ENCODE measurements around the gene ADRM1. TPM values are rescaled to one million over a fixed set of nuclear protein-coding genes. Genes with fewer than 3 reads are reported as not detected.

Gene ADRM1
- total RNA-seq, 1 donor from 2014 or later: 125 TPM

DNA sequence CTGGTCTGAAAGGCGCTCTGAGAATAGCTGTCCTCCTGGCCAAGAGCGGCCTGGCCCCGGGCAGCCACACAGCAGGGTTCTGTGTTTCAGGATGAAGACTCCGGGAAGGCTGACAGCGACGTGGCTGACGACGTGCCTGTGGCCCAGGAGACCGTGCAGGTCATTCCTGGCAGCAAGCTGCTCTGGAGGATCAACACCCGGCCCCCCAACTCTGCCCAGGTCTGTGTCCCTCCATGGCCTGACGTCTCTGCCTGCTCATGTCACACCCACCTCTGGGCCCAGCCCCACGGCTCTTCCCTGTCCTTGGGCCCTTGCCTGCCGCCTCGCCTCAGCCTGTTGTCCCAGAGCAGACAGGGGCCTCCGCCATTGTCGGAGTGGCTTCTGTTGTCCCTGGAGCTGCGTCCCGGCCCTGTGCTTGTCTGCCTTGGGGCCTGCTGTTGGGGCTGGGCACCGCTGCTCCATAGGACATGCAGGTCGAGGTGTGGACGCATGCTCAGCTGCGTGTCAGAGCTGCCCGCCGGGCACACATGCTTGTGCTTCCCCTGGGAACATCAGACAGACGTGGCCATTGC is 16.2 kb upstream of the ADRM1 start:
- H3K36me3 ChIP-seq (ENCODE audit: insufficient read depth, low read length): peaks cover 16% of the 10 kb centered on the region

DNA sequence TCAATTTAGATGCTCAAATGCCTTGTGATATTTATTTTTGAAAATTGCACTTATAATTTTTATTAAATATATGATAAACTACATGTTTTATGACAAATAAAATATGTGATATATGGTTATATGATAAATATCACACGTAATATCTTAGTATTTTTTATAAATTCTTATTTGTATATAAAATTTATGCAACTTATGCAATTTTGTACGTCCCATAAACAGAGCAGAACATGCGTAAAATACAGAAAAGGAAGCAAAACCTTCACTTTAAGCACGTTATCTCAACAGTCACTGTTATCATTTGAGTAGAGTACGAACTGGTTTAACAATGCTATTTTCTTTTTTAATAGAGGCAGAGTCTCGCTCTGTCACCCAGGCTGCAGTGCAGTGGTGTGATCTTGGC is 15.7 kb upstream of the ADRM1 start:
- Histone ChIP-seq H3K9ac (ENCODE audit: low read length) (no peak overlapping the region), H3K9me3 (ENCODE audit: insufficient read depth, low read depth, low read length) (no peaks in the 10 kb centered on the region), H3K36me3 (ENCODE audit: insufficient read depth, low read length) (peaks cover 14% of the 10 kb centered on the region), H3K4me1 (ENCODE audit: insufficient read depth, low read length) (no peaks in the 10 kb centered on the region), H3K4me2 (ENCODE audit: low read length) (no peak overlapping the region), H2AFZ (ENCODE audit: low read depth, low read length) (no peak overlapping the region), H3K27me3 (ENCODE audit: insufficient read depth, low read length) (no peaks in the 10 kb centered on the region), H3K27ac (ENCODE audit: low read depth, low read length) (no peak overlapping the region), H4K20me1 (ENCODE audit: insufficient read depth, low read length) (peaks cover 7% of the 10 kb centered on the region), H3K4me3 (ENCODE audit: insufficient read depth, low read depth, low read length) (no peak overlapping the region), H3K79me2 (ENCODE audit: insufficient read depth, low read length) (no peaks in the 10 kb centered on the region)
- H3K27ac Mint-ChIP-seq (ENCODE audit: unreplicated experiment): no peak overlapping the region
- peaks cover 15% of the 10 kb centered on the region for H3K36me3 Mint-ChIP-seq (ENCODE audit: low read depth, unreplicated experiment)
- no peak overlapping the region for H3K4me3 Mint-ChIP-seq (ENCODE audit: unreplicated experiment)
- H3K9me3 Mint-ChIP-seq (ENCODE audit: unreplicated experiment): no peaks in the 10 kb centered on the region
- H3K4me1 Mint-ChIP-seq (ENCODE audit: low read depth, unreplicated experiment): no peaks in the 10 kb centered on the region
- DNase-seq (ENCODE audit: low read depth) (no peak), FAIRE-seq (no peak)
- no peaks in the 10 kb centered on the region for H3K27me3 Mint-ChIP-seq (ENCODE audit: low read depth, unreplicated experiment)
- TF ChIP-seq, protein P1, sequence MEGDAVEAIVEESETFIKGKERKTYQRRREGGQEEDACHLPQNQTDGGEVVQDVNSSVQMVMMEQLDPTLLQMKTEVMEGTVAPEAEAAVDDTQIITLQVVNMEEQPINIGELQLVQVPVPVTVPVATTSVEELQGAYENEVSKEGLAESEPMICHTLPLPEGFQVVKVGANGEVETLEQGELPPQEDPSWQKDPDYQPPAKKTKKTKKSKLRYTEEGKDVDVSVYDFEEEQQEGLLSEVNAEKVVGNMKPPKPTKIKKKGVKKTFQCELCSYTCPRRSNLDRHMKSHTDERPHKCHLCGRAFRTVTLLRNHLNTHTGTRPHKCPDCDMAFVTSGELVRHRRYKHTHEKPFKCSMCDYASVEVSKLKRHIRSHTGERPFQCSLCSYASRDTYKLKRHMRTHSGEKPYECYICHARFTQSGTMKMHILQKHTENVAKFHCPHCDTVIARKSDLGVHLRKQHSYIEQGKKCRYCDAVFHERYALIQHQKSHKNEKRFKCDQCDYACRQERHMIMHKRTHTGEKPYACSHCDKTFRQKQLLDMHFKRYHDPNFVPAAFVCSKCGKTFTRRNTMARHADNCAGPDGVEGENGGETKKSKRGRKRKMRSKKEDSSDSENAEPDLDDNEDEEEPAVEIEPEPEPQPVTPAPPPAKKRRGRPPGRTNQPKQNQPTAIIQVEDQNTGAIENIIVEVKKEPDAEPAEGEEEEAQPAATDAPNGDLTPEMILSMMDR (IDR thresholded peaks at IDR 0.05; ENCODE audit: insufficient read depth, low read depth, low read length): no peak
- no peak for TF ChIP-seq EZH2 (IDR thresholded peaks at IDR 0.05; ENCODE audit: insufficient read depth, low read length)

More for the DNA sequence above, 16.2 kb upstream of the ADRM1 start:
- Histone ChIP-seq H2AFZ (ENCODE audit: low read depth, low read length) (no peak overlapping the region), H3K4me3 (ENCODE audit: insufficient read depth, low read depth, low read length) (no peak overlapping the region), H3K4me1 (ENCODE audit: insufficient read depth, low read length) (no peaks in the 10 kb centered on the region), H4K20me1 (ENCODE audit: insufficient read depth, low read length) (peaks cover 7% of the 10 kb centered on the region), H3K9ac (ENCODE audit: low read length) (no peak overlapping the region), H3K27me3 (ENCODE audit: insufficient read depth, low read length) (no peaks in the 10 kb centered on the region), H3K79me2 (ENCODE audit: insufficient read depth, low read length) (no peaks in the 10 kb centered on the region), H3K4me2 (ENCODE audit: low read length) (no peak overlapping the region), H3K27ac (ENCODE audit: low read depth, low read length) (no peak overlapping the region), H3K9me3 (ENCODE audit: insufficient read depth, low read depth, low read length) (no peaks in the 10 kb centered on the region)
- H3K27me3 Mint-ChIP-seq (ENCODE audit: low read depth, unreplicated experiment): no peaks in the 10 kb centered on the region
- H3K27ac Mint-ChIP-seq (ENCODE audit: unreplicated experiment): no peak overlapping the region
- no peaks in the 10 kb centered on the region for H3K9me3 Mint-ChIP-seq (ENCODE audit: unreplicated experiment)
- FAIRE-seq: no peak
- TF ChIP-seq, protein P1 (IDR thresholded peaks at IDR 0.05; ENCODE audit: insufficient read depth, low read depth, low read length): no peak
- no peak for TF ChIP-seq EZH2 (IDR thresholded peaks at IDR 0.05; ENCODE audit: insufficient read depth, low read length)
- no peak for DNase-seq (ENCODE audit: low read depth)
- no peak overlapping the region for H3K4me3 Mint-ChIP-seq (ENCODE audit: unreplicated experiment)
- H3K4me1 Mint-ChIP-seq (ENCODE audit: low read depth, unreplicated experiment): no peaks in the 10 kb centered on the region
- peaks cover 20% of the 10 kb centered on the region for H3K36me3 Mint-ChIP-seq (ENCODE audit: low read depth, unreplicated experiment)

DNA sequence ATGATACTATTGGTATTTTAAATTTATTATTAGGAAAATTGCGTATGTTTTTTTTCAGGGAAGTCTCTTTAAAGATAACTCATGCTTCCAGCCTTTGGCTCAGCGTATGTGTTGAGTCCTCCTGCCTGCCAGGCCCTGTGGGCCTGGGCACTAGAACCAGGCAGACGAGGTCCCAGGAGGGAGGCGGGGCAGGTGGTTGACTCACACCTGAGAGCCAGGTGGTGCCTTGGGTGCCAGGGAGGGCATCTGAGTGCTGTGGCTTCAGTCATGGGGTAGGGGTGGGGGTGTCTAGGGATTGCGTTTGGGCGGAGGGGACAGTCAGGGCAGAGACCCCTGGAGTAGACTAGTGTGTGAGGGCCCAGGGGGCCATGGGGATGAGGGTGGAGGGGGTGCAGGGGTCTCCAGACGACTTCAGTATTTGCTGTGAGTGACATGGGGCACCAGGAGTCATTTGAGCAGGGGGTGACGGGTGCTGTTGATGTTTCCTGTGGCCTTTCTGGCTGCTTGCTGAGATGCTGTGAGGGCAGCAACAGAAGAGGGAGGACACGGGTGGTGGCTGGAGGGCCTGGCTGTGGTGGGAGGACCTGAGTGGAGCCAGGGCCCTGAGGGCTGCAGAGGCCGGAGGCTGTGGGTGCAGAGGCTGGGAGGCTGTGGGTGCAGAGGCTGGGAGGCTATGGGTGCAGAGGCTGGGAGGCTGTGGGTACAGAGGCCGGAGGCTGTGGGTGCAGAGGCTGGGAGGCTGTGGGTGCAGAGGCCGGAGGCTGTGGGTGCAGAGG is 14.8 kb upstream of the ADRM1 start:
- no peak overlapping the region for H2AFZ ChIP-seq (ENCODE audit: low read depth, low read length)
- H3K4me2 ChIP-seq (ENCODE audit: low read length): no peak overlapping the region
- no peaks in the 10 kb centered on the region for H3K79me2 ChIP-seq (ENCODE audit: insufficient read depth, low read length)
- TF ChIP-seq EZH2 (IDR thresholded peaks at IDR 0.05; ENCODE audit: insufficient read depth, low read length): no peak
- TF ChIP-seq, protein P1 (IDR thresholded peaks at IDR 0.05; ENCODE audit: insufficient read depth, low read depth, low read length): no peak
- Mint-ChIP-seq H3K4me1 (ENCODE audit: low read depth, unreplicated experiment) (no peaks in the 10 kb centered on the region), H3K27me3 (ENCODE audit: low read depth, unreplicated experiment) (no peaks in the 10 kb centered on the region), H3K36me3 (ENCODE audit: low read depth, unreplicated experiment) (peaks cover 17% of the 10 kb centered on the region), H3K9me3 (ENCODE audit: unreplicated experiment) (no peaks in the 10 kb centered on the region), H3K27ac (ENCODE audit: unreplicated experiment) (no peak overlapping the region), H3K4me3 (ENCODE audit: unreplicated experiment) (no peak overlapping the region)
- DNase-seq (ENCODE audit: low read depth) (no peak), FAIRE-seq (no peak)
- no peak overlapping the region for H3K27ac ChIP-seq (ENCODE audit: low read depth, low read length)
- no peaks in the 10 kb centered on the region for H3K27me3 ChIP-seq (ENCODE audit: insufficient read depth, low read length)
- peaks cover 7% of the 10 kb centered on the region for H4K20me1 ChIP-seq (ENCODE audit: insufficient read depth, low read length)
- H3K9me3 ChIP-seq (ENCODE audit: insufficient read depth, low read depth, low read length): no peaks in the 10 kb centered on the region
- peaks cover 9% of the 10 kb centered on the region for H3K36me3 ChIP-seq (ENCODE audit: insufficient read depth, low read length)
- no peak overlapping the region for H3K9ac ChIP-seq (ENCODE audit: low read length)
- H3K4me1 ChIP-seq (ENCODE audit: insufficient read depth, low read length): no peaks in the 10 kb centered on the region
- no peak overlapping the region for H3K4me3 ChIP-seq (ENCODE audit: insufficient read depth, low read depth, low read length)

Measured in astrocyte (in vitro differentiated cells and primary cell).